NOMO-1 treated with DMSO at 0.1 percent for 48 hours (cell line): ENCODE results near the gene RAB26.
"Not testable (repeated sequence)": the region's sequence is repeated elsewhere in the genome, so short reads cannot be mapped to it uniquely, and the experiment has no call there.

Experiments
- DNase-seq: peaks from one replicate; lab custom pipeline; 2025; ENCODE audit not compliant: unreplicated experiment; lab: John Stamatoyannopoulos, UW

Gene RAB26

GRCh38 chr16:2116428-2116827 lies 32.0 kb upstream of the RAB26 start:
- DNase-seq: not testable (repeated sequence)

GRCh38 chr16:2117341-2117740 lies 31.1 kb upstream of the RAB26 start:
- not testable (repeated sequence) for DNase-seq

GRCh38 chr16:2117960-2118722 lies 30.3 kb upstream of the RAB26 start:
- not testable (repeated sequence) for DNase-seq

GRCh38 chr16:2121325-2121724 lies 27.1 kb upstream of the RAB26 start:
- DNase-seq: peak; percentile 6

- no peak for DNase-seq
Observed at GRCh38 chr16:2121853-2122252, 26.6 kb upstream of the RAB26 start.

- DNase-seq: no peak
Observed at GRCh38 chr16:2122429-2122828, 26.0 kb upstream of the RAB26 start.

- DNase-seq: not testable (repeated sequence)
Observed at GRCh38 chr16:2122934-2123683, 25.3 kb upstream of the RAB26 start.

- not testable (repeated sequence) for DNase-seq
Observed at GRCh38 chr16:2123706-2124376, 24.6 kb upstream of the RAB26 start.

- not testable (repeated sequence) for DNase-seq
Observed at GRCh38 chr16:2124377-2124693, 24.1 kb upstream of the RAB26 start.

GRCh38 chr16:2124694-2125444 lies 23.6 kb upstream of the RAB26 start:
- not testable (repeated sequence) for DNase-seq

GRCh38 chr16:2125609-2126008 lies 22.8 kb upstream of the RAB26 start:
- not testable (repeated sequence) for DNase-seq

- DNase-seq: not testable (repeated sequence)
Observed at GRCh38 chr16:2126161-2126743, 22.2 kb upstream of the RAB26 start.

- not testable (repeated sequence) for DNase-seq
Observed at GRCh38 chr16:2126928-2127556, 21.4 kb upstream of the RAB26 start.

GRCh38 chr16:2127630-2128280 lies 20.7 kb upstream of the RAB26 start:
- not testable (repeated sequence) for DNase-seq

GRCh38 chr16:2129251-2129650 lies 19.2 kb upstream of the RAB26 start:
- DNase-seq: not testable (repeated sequence)

- not testable (repeated sequence) for DNase-seq
Observed at GRCh38 chr16:2129890-2130447, 18.5 kb upstream of the RAB26 start.

GRCh38 chr16:2133797-2134196 lies 14.6 kb upstream of the RAB26 start:
- not testable (repeated sequence) for DNase-seq

- DNase-seq: not testable (repeated sequence)
Observed at GRCh38 chr16:2135071-2135470, 13.4 kb upstream of the RAB26 start.

GRCh38 chr16:2135770-2136490 lies 12.5 kb upstream of the RAB26 start, which contains the start of gene PKD1:
PKD1 (minus strand) TSS chr16:2135898; CDS start chr16:2135689, 209 bp downstream.
- DNase-seq: peak; percentile 84
